Urothelium cell line (cell line): ENCODE measurements around the gene AFF4.

Experiments used
- DNase-seq: peaks from one replicate; pipeline ENCODE4 v3.0.0; 2011; ENCODE audit warnings: low spot score, mixed read lengths
- FAIRE-seq: peaks from 2 replicates; lab custom pipeline; 2011; peaks lifted over from hg19 to GRCh38; lab: Jason Lieb, UNC

The AFF4 gene

GRCh38 chr5:132831095-132831860 lies 132.2 kb downstream of the AFF4 start:
- FAIRE-seq (no peak), DNase-seq (no peak)

DNA sequence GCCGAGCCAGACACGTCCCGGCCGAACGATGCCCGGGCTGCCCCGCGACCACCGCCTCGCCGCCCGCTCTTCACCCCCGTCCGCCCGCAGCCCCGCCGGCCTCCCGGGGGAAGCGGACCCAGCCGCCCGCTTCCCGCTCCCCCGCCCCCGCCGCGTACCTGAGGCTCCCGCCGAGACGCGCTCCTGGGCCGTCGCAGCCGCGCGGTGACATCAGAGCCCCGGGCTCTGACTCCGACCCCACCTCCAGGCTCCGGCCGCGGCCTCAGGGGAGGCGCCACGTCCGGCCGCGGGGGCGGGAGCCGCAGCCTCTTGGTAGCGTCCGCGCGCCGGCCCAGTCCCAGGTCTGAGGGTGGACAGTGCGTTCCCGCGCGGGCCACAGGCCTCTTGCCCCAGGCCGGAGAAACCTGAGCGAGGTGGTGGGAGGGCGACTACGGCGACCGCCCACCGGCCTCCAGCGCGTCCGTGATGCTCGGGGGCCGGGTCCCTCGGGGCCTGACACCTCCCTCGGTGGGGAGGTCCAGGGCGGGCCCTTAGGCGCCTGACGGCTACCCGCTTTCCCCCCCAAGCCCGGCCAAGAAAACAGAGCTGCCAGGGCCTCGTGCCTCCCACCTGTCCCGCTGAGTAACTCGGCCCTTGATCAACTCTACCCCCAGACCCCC lies 132.9 kb downstream of the AFF4 start, which contains the start of gene SHROOM1:
Gene SHROOM1 (minus strand): TSS at position 212 of the 659 bp plus-strand sequence. CDS start 4,507 bp downstream, outside the sequence.
- DNase-seq (peak; percentile 88), FAIRE-seq (no peak)

GRCh38 chr5:132829742-132830435 lies 133.5 kb downstream of the AFF4 start:
- FAIRE-seq (peak; percentile 56), DNase-seq (peak; percentile 95)

- FAIRE-seq (peak; percentile 46), DNase-seq (no peak)
These were observed 134.5 kb downstream of the AFF4 start for GRCh38 chr5:132828846-132829494.

DNA sequence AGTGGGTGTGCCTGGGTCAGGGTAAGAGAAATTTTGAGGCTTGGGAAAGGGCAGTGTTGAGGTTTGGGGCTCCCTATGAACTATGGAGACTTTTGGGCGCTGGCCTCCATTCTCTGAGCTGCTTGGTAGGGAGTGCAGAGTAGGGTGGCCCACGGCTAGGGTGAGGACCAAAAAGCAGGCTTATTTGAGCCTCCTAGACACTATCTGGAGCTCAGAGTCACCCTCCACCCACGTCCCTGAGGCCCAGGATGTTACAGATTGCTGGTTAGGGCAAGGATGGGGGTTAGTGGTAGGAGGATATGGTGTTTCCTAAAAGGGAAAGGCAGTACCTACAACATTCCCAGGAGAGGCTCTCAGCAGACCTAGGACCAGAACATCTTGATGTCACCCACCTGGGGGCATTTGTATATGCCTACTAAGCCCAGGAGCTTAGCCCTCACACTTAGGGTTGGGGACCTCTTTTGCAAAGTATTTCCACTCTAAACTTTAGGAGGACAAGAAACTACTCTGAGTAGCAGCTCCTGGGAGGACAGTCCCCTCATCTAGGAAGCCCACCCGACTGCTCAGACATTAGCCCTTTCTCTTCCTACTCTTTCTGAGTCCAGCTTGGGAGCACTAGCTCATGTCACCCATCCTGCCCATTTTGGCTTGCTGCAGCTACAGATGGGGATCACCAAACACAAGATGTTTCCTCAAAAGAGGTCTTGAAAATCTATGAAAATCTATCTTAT lies 135.3 kb downstream of the AFF4 start:
- no peak for DNase-seq
- FAIRE-seq: peak; percentile 48

- peak; percentile 46 for FAIRE-seq
These were observed 136.9 kb downstream of the AFF4 start for GRCh38 chr5:132826424-132827082.

GRCh38 chr5:132825834-132826391 lies 137.5 kb downstream of the AFF4 start:
- no peak for FAIRE-seq
- DNase-seq: no peak

More at GRCh38 chr5:132826424-132827082, 136.9 kb downstream of the AFF4 start:
- DNase-seq: no peak
